Pancreas (tissue), 10 donors: ENCODE data around the gene KRTAP16-1. TPM values are rescaled to one million over a fixed set of nuclear protein-coding genes. Genes with fewer than 3 reads are reported as not detected.

Experiments used
- ATAC-seq, 4 donors: fragments of 200-7000 bp; cut with Tn5 transposase; one replicate each; pipeline versions ENCODE4 v1.8.0 to v1.9.1; 2020; ENCODE audit warnings: mild to moderate bottlenecking in 4 of 4, moderate library complexity in 4 of 4
- DNase-seq, 6 donors: peaks; one replicate each; pipeline ENCODE4 v3.0.0-alpha.2; 2020
- FAIRE-seq: peaks from 2 replicates; lab custom pipeline; 2012; peaks lifted over from hg19 to GRCh38; lab: Jason Lieb, UNC
- H3K27ac ChIP-seq, 4 donors: fragments of 200-600 bp; sonication (generic); 1 replicate in 3 of 4; 2 replicates in 1 of 4; pipeline versions ENCODE4 v1.5.0 to v1.8.0; 2020
- H3K27me3 ChIP-seq, 4 donors: fragments of 200-600 bp; one replicate each; pipeline ENCODE4 v1.8.0; 2021
- H3K36me3 ChIP-seq, 3 donors: fragments of 200-600 bp; sonication (generic) in 1 of 3; one replicate each; pipeline versions ENCODE4 v1.5.0 to v1.8.0; 2020 to 2021
- H3K4me1 ChIP-seq, 3 donors: fragments of 200-600 bp; one replicate each; pipeline ENCODE4 v1.8.0; 2021
- H3K4me3 ChIP-seq, 4 donors: fragments of 200-600 bp; sonication (generic) in 2 of 4; one replicate each; pipeline versions ENCODE4 v1.5.0 to v1.8.0; 2020 to 2021
- H3K9me3 ChIP-seq, 4 donors: fragments of 200-600 bp; one replicate each; pipeline ENCODE4 v1.8.0; 2021
- whole genome bisulfite sequencing, 2 donors: extraction: QIAGEN DNeasy Blood & Tissue Kit; methylation state at CpG; one replicate each; pipeline ENCODE4 v1.1.7; 2013; 5-methylcytosine and 5-hydroxymethylcytosine counted together
- intact Hi-C, 3 donors: fragments of 100-400 bp; cut with DNase I; formaldehyde crosslinking; loops; one replicate each; pipeline versions ENCODE4 v1.11.1 to v1.14.2; 2022
- polyA plus RNA-seq, 2 donors: library from polyadenylated mRNA; stranded (reverse); fragments of 200-250 nt; gene quantifications; one replicate each; pipeline ENCODE4 v1.2.3, GENCODE V29; 2013
- total RNA-seq, 6 donors: library from RNA; stranded (reverse); fragmentation: NEBNext Ultra II Directional in 4 of 6; extraction: Animal tissue kit (Norgen Biotek cat#: 25700) in 4 of 6; gene quantifications; one replicate each; pipeline versions ENCODE4 v1.2.1 to v1.2.4, GENCODE V29; 2021 to 2023
- TF ChIP-seq, protein P1 (sequence below), 4 donors: fragments of 200-600 bp; sonication (generic) in 3 of 4; IDR thresholded peaks; one replicate each; pipeline versions ENCODE4 v1.5.0 to v1.8.0; 2021; ENCODE audit warnings: antibody characterized with exemption in 4 of 4
- donor health status: healthy with polysubstance abuse.
- donor health status: DM: no; HTN: no; CAD: no; lungs with moderate emphysema.
- donor health status: DM: no; HTN: no; CAD: no.
- donor health status: control.
- donor health status: control.
- donor health status: Bipolar disorder and iron deficiency.
- donor health status: DM: yes; HTN: yes; CAD: no.
- donor health status: DM: no; HTN: no; CAD: no.
- donor health status: DM: no; HTN: no; CAD: no.
- donor health status: DM: yes; HTN: yes; CAD: no.

KRTAP16-1 gene
- total and polyA plus RNA-seq, 8 donors: not detected

DNA sequence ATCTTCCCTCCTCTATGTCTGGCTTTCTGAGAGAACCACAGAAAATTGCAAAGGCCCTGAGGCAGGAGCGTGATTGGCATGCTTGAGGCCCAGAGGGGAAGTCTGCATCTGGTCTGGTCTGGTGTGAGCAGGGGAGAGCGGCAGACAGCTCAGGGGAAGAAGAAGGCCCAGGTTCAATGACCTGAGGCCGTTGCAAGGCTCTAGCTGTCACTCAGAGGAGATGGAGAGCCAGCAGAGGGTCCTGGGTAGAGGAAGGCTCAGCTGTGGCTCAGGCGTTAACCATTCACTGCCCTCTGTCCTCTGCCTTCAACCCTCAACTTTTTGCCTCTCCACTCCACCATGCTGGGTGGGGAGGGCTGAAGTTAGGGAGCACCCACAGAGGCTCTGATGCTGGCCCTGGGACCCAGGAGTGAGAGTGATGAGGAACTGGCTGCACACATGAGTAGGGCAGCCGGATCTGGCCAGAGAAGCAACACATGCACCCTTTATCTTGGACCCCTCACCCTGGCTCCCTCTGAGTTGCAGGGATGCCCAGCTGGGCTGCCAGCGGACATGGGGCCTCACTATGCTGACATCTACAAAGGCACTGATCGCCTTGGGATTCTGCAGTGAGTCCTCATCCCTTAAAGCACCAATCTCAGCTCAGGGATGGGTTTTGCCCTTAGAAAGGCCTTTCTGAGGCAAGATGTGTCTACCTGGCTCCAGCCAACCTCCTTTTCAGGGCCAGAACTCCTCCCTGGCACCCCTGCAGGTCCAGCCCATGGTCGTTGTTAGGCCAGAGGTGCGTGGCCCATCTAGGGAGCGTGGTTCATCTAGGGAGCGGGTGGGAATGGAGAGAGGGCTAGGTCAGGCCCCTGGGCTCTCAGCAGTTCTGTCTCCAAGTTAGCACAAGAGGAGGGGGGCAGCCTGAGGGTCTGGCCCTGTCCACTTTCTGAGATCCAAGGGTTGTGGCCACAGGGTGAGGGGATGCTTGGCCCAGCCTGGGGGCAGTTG lies 14.1 kb upstream of the KRTAP16-1 start:
- Histone ChIP-seq H3K4me3 (no peak overlapping the region), H3K27me3 (no peaks in the 10 kb centered on the region), H3K9me3 (no peaks in the 10 kb centered on the region), H3K4me1 (no peaks in the 10 kb centered on the region), H3K36me3 (no peaks in the 10 kb centered on the region), H3K27ac (no peak overlapping the region)
- TF ChIP-seq, protein P1, sequence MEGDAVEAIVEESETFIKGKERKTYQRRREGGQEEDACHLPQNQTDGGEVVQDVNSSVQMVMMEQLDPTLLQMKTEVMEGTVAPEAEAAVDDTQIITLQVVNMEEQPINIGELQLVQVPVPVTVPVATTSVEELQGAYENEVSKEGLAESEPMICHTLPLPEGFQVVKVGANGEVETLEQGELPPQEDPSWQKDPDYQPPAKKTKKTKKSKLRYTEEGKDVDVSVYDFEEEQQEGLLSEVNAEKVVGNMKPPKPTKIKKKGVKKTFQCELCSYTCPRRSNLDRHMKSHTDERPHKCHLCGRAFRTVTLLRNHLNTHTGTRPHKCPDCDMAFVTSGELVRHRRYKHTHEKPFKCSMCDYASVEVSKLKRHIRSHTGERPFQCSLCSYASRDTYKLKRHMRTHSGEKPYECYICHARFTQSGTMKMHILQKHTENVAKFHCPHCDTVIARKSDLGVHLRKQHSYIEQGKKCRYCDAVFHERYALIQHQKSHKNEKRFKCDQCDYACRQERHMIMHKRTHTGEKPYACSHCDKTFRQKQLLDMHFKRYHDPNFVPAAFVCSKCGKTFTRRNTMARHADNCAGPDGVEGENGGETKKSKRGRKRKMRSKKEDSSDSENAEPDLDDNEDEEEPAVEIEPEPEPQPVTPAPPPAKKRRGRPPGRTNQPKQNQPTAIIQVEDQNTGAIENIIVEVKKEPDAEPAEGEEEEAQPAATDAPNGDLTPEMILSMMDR (IDR thresholded peaks at IDR 0.05): no peak
- WGBS, 2 donors: 80 to 84% methylated on average over 11 of the region's 11 CpGs
- ATAC-seq (no peak), FAIRE-seq (no peak), DNase-seq (no peak)
- intact Hi-C loops: no loop called here

DNA sequence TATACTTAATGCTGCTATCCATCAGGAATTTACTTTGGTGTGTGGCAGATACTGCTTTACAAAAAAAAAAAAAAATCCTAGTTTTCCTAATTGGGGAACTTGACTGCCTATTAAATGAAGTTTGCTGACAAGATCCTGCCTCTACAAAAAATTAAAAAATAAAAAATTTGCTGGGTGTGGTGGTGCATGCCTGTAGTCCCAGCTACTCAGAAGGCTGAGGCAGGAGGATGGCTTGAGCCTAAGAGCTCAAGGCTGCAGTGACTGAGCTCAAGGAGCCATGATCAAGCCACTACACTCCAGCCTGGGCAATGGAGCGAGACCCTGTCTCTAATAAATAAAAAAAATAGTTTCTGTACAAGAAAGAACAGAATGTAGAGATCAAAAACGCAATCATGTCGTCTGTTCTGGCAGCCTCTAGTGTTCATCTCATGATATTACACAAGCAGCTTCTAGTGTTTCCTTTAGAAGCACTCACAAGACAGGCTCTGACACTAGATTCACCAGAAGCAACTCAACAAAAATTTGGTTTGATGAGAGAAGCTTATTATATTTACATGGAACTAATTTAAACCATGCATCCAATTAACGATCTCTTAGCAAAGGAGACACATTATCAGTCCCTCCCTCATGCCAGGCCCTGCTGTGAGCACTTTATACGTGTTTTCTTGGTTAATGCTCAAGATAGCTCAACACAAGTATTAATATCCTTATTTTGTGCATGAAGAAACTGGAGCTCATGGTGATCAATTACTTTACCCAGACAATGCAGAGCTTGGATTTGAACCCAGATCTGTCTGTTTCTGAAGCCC lies 13.2 kb upstream of the KRTAP16-1 start:
- H3K27ac ChIP-seq: no peak overlapping the region
- H3K9me3 ChIP-seq: no peaks in the 10 kb centered on the region
- FAIRE-seq: no peak
- intact Hi-C loops: no loop called here
- ATAC-seq: peak in 3 of 4 donors; percentile 74 to 84 (median 74)
- TF ChIP-seq, protein P1 (IDR thresholded peaks at IDR 0.05): peak; percentile 14 to 70 (median 52)
- no peak for DNase-seq
- H3K36me3 ChIP-seq: no peaks in the 10 kb centered on the region
- no peaks in the 10 kb centered on the region for H3K4me1 ChIP-seq
- WGBS, 2 donors: 31% methylated on average over 5 of the region's 5 CpGs
- H3K27me3 ChIP-seq: no peaks in the 10 kb centered on the region
- no peak overlapping the region for H3K4me3 ChIP-seq

GRCh38 chr17:41318231-41318630 lies 9.1 kb upstream of the KRTAP16-1 start:
- no peak for FAIRE-seq
- no peak for ATAC-seq
- intact Hi-C loops: no loop called here
- no peak overlapping the region for H3K4me3 ChIP-seq
- no peak overlapping the region for H3K27ac ChIP-seq
- no peaks in the 10 kb centered on the region for H3K36me3 ChIP-seq
- no peaks in the 10 kb centered on the region for H3K9me3 ChIP-seq
- H3K4me1 ChIP-seq: no peaks in the 10 kb centered on the region
- no peak for DNase-seq
- H3K27me3 ChIP-seq: no peaks in the 10 kb centered on the region
- TF ChIP-seq, protein P1 (IDR thresholded peaks at IDR 0.05): no peak
- WGBS, 2 donors: 34 to 43% methylated on average over 2 of the region's 2 CpGs

- WGBS, 2 donors: 59 to 66% methylated on average over 17 of the region's 17 CpGs
- no peaks in the 10 kb centered on the region for H3K9me3 ChIP-seq
These were observed 6.8 kb upstream of the KRTAP16-1 start for GRCh38 chr17:41315814-41316445.

More at GRCh38 chr17:41315814-41316445, 6.8 kb upstream of the KRTAP16-1 start:
- H3K36me3 ChIP-seq: no peaks in the 10 kb centered on the region
- no peaks in the 10 kb centered on the region for H3K4me1 ChIP-seq
- no peaks in the 10 kb centered on the region for H3K27me3 ChIP-seq
- ATAC-seq (no peak), FAIRE-seq (no peak), DNase-seq (no peak)
- H3K4me3 ChIP-seq: no peak overlapping the region
- H3K27ac ChIP-seq: no peak overlapping the region
- TF ChIP-seq, protein P1 (IDR thresholded peaks at IDR 0.05): no peak
- intact Hi-C loops: no loop called here
